Glomerular endothelial cell (primary cell): ENCODE measurements around the gene RBM4B. TPM values are rescaled to one million over a fixed set of nuclear protein-coding genes. Genes with fewer than 3 reads are reported as not detected.
"Not testable (repeated sequence)": the region's sequence is repeated elsewhere in the genome, so short reads cannot be mapped to it uniquely, and the experiment has no call there.

Experiments
- DNase-seq: peaks from one replicate; pipeline ENCODE4 v3.0.0-alpha.2; 2011; ENCODE audit warnings: low read depth, low spot score; ENCODE audit errors: extremely low read depth
- total RNA-seq: library from RNA; depleted of rRNA; stranded (reverse); fragments of >200 nt; gene quantifications from 2 replicates; pipeline ENCODE4 v1.2.3, GENCODE V29; 2015

The RBM4B gene
- 16.6 and 16.7 TPM in 2 replicates for total RNA-seq

GRCh38 chr11:66677599-66678375, at the start of gene RBM4B:
TSS of gene RBM4B (minus strand) at chr11:66677887. CDS start at chr11:66677079, 808 bp downstream.
- peak; percentile 62 for DNase-seq

DNA sequence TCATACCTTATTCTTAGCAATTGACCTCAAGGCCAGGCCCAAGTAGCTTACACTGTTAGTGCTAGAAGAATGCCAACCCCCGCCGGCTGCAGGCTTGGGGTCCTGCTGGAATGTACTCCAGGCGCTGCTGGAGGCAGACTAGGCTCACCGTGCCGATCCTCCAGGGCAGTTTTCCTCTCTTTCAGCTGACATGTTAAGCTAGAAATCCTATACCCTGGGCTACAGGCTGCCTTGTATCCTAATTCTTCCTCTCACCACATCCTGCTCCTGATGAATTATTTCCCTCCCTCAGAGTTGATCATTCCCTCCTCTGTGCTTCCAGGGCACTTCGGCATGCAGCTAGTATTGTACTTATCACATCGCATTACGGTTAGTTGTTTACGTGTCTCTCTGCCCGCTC, 48.0 kb upstream of the RBM4B start:
- DNase-seq: no peak

DNA sequence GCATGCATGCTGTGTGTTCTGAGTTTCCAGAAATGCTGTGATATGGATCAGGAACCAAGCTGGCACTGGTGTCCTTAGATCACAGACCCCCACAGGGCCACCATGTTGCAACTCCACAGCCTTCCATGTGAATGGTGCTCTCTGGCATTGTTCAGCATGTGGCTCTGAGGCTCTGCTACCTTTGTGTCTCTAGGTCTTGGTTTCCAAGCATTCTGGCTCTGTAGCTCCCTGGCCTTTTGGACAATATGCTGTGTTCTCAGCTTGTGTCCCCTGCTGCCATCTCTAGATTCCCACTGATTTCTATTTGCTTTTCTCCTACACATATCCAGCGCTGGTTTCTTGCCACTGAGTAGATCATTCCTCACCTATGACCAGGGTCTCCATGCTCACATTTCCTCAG, 47.4 kb upstream of the RBM4B start:
- no peak for DNase-seq

GRCh38 chr11:66724167-66724566, 46.5 kb upstream of the RBM4B start:
- DNase-seq: not testable (repeated sequence)

GRCh38 chr11:66723693-66724092, 46.0 kb upstream of the RBM4B start:
- DNase-seq: no peak

GRCh38 chr11:66722745-66723651, 45.3 kb upstream of the RBM4B start:
- no peak for DNase-seq

- DNase-seq: no peak
Measured at GRCh38 chr11:66721939-66722338, 44.3 kb upstream of the RBM4B start.

DNA sequence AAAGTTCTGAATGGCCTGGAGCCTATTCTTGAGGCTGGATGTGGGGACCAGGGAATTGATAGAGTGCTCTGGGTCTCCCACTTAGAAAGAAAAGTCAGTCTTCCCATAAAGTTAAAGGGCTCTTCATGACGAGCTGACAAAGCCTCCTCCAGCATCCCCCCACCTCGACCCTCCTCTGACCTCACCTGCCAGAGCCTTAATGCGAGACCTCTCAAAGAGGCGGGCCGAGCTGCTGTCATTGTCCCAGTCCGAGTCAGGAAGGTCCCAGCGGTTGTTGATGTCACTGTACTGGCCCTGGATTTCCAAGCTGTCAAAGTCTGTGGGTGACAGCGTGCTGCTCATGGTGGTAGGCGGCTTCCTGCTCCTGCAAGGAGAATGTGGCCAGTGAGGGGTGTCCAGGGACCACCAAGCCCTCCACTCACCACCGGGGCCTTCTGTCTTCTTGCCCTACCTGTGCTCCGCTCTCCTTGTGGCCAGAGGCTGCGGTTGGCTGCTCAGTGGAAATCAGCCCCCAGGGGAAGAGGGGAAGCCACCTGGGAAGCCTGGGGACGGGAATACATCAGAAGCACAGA, 43.3 kb upstream of the RBM4B start:
- no peak for DNase-seq

DNA sequence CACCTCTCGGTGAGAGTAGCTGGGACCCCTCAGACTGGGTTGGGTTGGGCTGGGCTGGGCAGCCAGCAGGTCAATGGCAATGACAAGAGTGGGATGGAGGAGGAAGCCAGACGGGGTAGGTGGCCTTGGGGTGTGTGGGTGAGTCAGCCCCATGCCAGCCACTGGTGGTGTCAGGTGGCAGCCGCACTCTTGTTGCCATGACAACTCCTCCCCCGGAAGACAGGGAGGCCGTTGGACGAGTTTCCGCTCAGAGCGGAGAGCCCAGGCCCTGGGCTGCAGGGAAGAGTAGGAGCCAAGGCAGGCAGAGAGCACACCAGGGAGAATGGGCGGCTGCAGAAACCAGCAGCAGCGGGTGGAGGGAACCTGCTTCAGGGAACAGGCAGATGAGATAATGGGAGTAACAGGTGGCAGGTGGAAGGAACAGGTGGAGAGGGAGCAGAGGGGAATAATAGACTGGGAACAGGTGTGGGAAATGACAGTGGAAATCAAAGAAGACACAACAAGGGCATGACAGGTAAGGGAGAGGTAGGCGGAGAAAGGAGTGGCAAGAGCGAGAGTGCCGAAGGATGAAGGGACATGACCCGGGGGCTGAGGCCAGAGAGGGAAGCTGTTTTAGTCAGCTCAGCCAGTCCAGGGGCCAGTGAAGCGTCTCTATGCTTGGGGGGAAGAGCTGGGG, 42.7 kb upstream of the RBM4B start:
- DNase-seq: peak; percentile 25

DNA sequence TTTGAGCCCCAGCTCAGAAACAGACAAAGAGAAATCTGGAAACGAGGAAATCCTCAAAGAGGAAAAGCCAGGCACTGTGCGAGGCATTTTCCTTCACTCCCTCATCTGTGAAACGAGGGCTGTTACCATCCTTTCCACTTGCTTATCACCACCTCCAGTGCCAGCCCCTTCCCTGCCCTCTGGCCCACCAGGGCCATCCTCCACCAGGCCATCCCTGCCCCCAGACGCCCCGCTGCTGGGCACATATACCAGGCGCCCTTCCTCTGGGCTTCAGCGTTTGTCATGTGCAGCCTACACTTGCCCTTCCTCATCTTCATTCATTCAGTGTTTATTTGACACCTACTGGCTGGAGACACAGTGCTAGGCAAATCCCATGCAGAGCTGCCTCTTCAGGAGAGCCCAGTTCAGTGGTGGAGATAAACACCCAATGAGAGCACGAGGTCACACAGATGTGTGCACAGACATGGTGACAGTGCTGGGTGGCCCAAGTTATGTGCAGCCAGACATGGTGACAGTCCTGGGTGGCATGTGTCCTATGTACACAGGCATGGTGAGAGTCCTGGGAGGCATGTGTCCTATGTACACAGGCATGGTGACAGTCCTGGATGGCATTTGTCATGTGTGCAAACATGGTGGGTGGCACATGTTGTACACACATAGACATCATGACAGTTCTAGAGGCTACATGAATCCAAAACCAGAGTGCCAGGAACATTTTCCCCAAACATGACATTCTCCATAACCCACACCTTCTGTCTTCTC, 41.6 kb upstream of the RBM4B start:
- no peak for DNase-seq

DNA sequence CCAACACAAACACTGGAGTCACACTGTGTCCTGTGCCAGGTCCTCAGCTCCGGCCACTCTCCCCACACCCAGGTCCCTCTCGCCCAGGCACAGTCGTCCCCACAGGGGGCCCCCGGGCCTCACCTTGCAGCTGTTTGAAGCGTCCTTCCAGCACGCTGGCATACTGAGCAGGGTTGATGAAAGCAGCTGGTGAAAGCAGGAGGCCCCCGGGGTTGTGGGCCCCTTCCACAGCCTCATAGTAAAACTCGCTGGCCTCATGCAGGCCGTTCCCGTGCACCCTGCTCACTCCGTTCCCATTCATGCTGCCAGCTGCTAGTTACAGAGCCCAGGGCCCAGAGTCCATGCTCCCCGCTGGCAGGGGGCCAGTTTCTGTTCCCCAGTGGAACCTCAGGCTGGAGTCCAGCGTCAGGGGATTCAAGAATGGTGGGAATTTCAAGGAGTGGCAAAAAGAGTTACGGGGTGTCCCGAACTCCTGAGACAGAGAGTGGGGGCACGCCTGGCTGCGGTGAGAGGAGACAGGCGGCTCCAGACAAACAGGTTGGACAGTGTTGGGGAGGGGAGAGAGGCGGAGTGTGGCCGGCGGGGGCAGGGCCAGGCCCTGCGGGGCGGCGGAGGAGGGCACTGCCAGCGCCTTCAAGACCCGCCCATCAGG, 40.8 kb upstream of the RBM4B start:
- no peak for DNase-seq

GRCh38 chr11:66717925-66718319, 40.2 kb upstream of the RBM4B start:
- no peak for DNase-seq

DNA sequence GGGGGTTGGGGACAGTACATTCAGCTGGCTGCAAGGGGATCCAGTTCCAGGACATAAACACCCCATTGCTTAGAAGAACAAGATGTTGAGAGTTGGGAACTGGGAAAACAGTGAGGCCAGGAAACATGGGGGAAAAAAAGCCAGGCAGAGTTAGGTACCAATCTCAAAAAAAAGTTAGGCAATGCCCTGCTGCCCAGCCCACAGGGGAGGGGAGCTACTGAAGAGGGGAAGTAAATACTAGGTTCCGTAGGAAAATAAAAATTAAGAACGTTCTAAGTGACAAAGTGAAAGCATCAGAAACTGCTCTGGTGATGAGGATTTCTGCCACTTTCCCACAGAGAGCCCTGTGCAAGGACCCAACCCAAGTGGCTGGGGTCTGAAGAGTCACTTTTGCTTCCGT, 39.3 kb upstream of the RBM4B start:
- no peak for DNase-seq

DNA sequence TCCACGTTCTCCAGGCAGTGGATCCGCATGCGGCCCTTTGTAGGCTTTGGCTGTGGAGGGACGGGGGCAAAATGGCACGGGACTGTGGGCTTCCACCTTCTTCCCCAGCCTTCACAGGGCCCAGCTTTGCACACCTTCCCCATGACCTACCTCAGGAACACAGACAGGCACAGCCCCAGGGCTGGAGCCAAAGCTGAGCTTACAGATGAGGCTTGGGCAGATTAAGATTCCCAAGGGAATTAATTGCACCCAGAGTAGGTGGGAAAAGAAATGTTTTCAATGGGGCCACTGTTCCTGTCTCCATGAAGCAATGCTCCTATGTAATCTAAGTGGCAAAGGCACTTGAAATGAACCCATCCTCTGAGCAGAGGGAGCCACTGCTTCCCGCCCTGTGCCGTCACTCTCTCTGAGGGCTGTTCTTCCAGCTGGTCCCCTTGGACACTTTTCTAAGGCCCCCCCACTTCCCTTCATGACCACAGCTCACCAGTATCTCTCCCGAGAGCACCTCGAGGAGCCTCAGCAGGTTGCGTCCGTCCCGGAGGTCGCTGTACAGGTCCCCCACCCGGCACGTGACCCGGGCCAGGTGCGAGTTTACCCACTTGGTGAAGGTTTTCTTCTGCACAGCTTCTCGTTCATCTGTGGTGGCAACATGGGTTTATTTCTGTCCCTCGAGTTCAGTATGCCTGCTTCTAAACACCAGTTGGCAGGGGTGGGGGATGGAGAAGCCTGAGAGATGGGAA, 37.8 kb upstream of the RBM4B start:
- DNase-seq: no peak

DNA sequence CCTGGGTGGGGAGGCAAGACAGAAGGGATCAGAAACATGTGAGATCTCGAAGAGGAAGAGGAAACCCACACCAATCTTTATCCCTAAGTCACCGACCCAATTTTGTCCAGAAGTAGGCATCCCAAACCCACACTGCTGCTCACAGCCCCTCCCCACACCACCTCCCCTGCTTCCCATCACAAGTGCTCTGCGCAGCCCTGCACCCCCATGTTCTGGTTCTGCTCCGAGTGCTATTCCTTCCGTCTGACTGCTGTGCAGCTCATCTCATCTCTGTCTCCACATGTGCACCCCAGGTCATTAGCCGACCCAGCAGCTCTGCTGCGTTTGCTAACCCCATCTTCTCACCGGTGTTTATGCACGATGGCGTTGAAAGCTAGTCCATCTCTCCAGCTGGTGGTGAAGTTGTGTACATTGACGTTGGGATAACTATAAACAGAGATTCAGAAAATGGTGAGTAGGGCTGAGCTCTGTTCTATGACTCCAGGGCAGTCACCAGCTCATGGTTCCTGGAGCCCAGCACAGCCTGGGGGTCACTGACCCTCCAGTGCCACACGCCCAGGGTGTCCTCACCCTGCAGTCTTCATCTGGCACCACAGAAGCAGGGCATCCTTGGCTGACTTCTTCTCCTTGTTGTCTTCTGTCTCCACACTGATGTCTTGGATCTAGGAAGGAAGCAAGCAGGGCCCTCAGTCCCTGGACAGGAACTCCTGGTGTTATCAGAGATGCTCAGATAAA, 36.2 kb upstream of the RBM4B start:
- DNase-seq: no peak

- DNase-seq: no peak
Measured at GRCh38 chr11:66710384-66710930, 32.8 kb upstream of the RBM4B start.

DNA sequence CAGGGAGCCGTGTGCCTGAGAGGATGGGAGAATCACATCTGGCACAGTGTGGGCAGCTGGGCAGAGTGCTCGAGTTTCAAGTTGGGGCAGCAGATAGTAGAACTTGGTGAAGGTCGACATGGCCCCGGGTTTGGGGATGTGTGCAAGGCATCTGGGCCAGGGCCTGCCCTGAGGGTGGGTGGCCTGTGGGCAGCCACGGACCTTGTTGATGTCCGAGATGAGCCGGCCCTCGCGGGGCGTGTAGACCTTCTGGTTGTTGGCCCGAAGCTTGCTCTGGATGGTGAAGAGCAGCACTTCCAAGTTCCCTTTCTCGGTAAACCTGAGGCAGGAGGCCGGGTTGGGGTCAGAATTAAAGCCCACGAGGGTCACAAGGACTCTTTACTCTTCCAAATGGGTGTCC, 31.0 kb upstream of the RBM4B start:
- DNase-seq: no peak

DNA sequence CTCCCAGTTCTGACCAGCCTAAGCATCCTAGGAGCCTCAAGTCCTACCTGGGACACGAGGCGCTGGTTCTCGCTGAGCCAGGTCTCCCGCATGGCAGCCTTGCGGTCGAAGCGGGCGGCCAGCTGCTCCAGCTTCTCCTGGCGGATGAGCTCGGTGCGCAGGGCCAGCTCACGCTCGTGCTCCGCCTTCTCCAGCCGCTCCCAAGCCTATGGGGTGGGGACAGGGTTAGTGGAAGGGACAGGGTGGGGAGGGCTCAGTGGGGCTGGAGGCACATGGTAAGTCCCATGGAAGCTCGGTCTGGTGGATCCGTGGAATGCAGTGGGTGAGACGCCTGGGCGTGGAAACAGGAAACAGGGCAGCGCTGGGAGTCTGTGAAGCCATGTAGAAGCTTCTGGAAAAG, 30.4 kb upstream of the RBM4B start:
- no peak for DNase-seq
